BLaER1 treated with 17β-estradiol and CSF1 and Interleukin-3, amounts not matched to agents 10 nM and 100 nM (cell line): ENCODE data around the gene PER2.

ENCODE experiments used
- H3K27ac ChIP-seq, 11 experiments: shearing (Covaris generic); formaldehyde crosslinking; 2 replicates each; pipeline ENCODE4 v1.8.1; 2022
- H3K27me3 ChIP-seq, 11 experiments: shearing (Covaris generic); formaldehyde crosslinking; 2 replicates each; pipeline ENCODE4 v1.8.1; 2022
- H3K36me3 ChIP-seq, 11 experiments: shearing (Covaris generic); formaldehyde crosslinking; 2 replicates each; pipeline ENCODE4 v1.8.1; 2022
- H3K4me1 ChIP-seq, 10 experiments: shearing (Covaris generic); formaldehyde crosslinking; 2 replicates each; pipeline ENCODE4 v1.8.1; 2022
- H3K4me2 ChIP-seq, 11 experiments: shearing (Covaris generic); formaldehyde crosslinking; 2 replicates each; pipeline ENCODE4 v1.8.1; 2022
- H3K4me3 ChIP-seq, 10 experiments: shearing (Covaris generic); formaldehyde crosslinking; 2 replicates each; pipeline ENCODE4 v1.8.1; 2022
- H3K9ac ChIP-seq, 11 experiments: shearing (Covaris generic); formaldehyde crosslinking; 2 replicates each; pipeline ENCODE4 v1.8.1; 2022
- H3K9me3 ChIP-seq, 11 experiments: shearing (Covaris generic); formaldehyde crosslinking; replicated peaks in 1 of 11; 2 replicates each; pipeline ENCODE4 v1.8.1; 2022
- H4K20me1 ChIP-seq, 11 experiments: shearing (Covaris generic); formaldehyde crosslinking; 2 replicates each; pipeline ENCODE4 v1.8.1; 2022
- Cebpa-rat ChIP-seq, 11 experiments: shearing (Covaris generic); IDR thresholded peaks; 2 replicates each; pipeline ENCODE4 v1.8.1; 2022

The PER2 gene

DNA sequence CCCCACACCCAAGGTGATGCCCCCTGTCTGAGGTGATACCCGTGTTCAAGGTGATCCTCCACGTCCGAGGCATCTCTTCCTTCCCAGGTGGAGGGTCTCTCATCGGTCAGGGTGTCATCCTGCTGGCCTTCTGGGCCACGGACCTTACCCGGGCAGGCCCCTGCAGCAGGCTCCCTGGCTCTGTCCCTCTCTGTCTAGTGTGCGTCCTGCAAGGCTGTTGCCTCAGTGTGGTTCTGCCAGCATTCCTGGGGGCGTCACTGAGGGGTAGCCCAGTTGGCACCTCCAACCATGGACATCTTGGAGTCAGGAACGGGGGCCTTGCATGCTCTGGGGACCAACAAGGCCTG, 5.6 kb upstream of the PER2 start:
- Histone ChIP-seq H3K27me3 (no peaks in the 10 kb centered on the region), H3K4me2 (no peak overlapping the region), H3K4me3 (no peak overlapping the region), H3K36me3 (no peaks in the 10 kb centered on the region), H3K9ac (no peak overlapping the region), H4K20me1 (no peaks in the 10 kb centered on the region; a peak in 1 of 22 replicates), H3K9me3 (no peaks in the 10 kb centered on the region), H3K4me1 (peaks cover 11 to 31% (median 23%) of the 10 kb centered on the region in 10 experiments), H3K27ac (no peak overlapping the region)
- TF ChIP-seq Cebpa-rat (IDR thresholded peaks at IDR 0.05) = no peak

DNA sequence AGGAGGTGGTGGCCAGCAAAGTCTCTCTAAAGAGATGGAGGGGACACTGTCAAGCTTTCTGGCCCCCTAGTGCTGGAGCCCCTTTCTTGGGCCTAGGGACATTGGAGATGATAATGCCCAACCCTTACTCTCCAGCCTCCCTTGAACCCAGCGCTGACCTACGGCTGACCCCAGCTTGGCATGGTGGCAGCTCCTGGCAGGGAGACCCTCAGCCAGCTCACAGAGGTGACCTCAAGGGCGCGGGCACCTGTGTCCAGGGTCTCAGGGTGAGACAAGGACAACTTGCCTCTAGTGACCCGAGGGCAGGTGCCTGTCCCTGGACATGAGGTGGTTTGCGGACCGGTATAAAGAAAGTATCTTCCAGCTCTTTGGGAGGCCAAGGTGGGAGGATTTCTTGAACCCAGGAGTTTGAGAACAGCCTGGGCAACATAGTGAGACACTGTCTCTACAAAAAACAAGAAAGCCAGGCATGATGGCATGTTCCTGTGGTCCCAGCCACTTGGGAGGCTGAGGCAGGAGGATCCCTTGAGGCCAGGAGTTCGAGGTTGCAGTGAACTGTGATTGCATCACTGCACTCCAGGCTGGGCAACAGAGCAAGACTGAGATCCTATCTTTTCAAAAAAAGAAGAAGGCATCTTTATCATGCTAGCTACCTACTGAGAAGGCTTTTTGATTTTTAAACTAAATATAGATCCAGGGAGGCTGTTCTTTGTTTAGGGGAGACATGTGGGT, 3.3 kb upstream of the PER2 start:
- Histone ChIP-seq H3K4me1 (peaks cover 23 to 43% (median 36%) of the 10 kb centered on the region in 10 experiments), H3K27ac (no peak overlapping the region), H4K20me1 (peaks cover 0 to 17% (median 15%) of the 10 kb centered on the region in 11 experiments; a peak in 19 of 22 replicates), H3K4me3 (no peak overlapping the region), H3K9ac (no peak overlapping the region), H3K36me3 (no peaks in the 10 kb centered on the region), H3K27me3 (no peaks in the 10 kb centered on the region), H3K4me2 (peak overlapping the region in 6 of 11 experiments; percentile 2 to 41 (median 12); a peak in 6 of 22 replicates), H3K9me3 (no peaks in the 10 kb centered on the region)
- TF ChIP-seq Cebpa-rat (IDR thresholded peaks at IDR 0.05) = peak in 1 of 11 experiments; percentile 55; a peak in 1 of 22 replicates

DNA sequence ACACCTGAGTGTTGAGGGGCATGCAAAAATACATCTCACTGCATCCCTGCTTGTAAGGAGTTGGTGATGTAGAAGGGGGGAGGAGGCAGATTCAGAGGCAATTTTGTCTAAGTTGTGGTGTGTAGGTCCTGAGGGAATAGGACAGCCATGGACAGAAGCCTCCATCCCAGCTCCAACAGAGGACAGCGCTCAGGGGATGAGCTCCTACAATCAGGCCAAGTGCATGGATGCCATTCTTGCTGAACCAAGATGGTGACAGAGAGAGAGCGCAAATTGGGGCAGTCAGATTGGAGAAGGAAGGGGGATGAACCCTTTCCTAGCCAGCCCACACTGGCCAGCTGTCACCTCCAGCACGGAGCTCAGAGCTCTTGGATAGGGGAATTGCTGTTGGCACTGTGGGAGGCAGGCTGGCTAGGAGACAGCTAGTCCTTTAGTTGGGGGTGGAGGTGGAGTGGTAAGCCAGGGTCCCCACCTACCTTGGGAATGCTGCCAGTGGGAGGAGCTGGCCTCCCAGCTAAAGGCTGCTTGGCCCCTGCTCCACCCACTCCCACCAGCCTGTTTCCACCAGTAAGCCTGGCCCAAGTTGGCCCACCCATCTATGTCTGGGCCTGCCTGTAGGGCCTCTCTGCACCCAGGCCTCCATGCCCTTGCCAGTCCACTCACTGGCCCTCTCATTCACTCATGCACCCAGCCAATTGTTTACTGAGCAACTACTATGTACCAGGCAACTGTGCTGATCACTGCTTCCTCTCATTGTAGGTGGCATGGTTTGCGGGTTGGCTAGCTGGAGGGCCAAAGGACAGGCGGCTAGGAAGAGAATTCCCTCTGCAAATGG, 2.5 kb upstream of the PER2 start:
- H3K9me3 ChIP-seq = no peaks in the 10 kb centered on the region
- no peak overlapping the region for H3K27ac ChIP-seq
- no peak for TF ChIP-seq Cebpa-rat (IDR thresholded peaks at IDR 0.05)
- H3K9ac ChIP-seq = no peak overlapping the region
- H3K27me3 ChIP-seq = no peaks in the 10 kb centered on the region
- H3K36me3 ChIP-seq = no peaks in the 10 kb centered on the region; a peak in 1 of 22 replicates
- H4K20me1 ChIP-seq = peaks cover 0 to 25% (median 22%) of the 10 kb centered on the region in 11 experiments; a peak in 19 of 22 replicates
- peak overlapping the region in 6 of 11 experiments; percentile 4 to 90 (median 88); a peak in 9 of 22 replicates for H3K4me2 ChIP-seq
- peaks cover 31 to 50% (median 44%) of the 10 kb centered on the region in 10 experiments for H3K4me1 ChIP-seq
- no peak overlapping the region for H3K4me3 ChIP-seq

DNA sequence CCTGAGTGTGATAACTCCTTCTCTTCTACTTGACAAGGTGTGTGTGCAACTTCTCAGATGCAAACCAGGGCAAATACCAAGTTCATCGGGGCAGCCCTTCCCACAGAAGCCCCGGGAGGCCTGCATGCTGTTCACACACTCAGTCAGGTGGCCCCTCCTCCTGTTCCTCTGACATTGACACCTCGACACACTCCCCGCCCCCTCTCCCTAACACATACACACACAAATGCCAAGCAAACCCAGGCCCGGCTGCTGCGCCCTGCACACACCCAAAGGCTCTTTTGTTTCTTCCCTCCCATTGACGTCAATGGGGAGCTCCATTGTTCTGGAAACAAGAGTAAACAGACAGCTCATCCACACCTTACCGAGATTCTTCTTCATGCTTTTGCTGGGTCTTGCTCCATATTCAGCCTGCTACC, 1.7 kb upstream of the PER2 start:
- peak overlapping the region in 8 of 11 experiments; percentile 83 to 93 (median 90); a peak in 13 of 22 replicates for H3K9ac ChIP-seq
- H3K27ac ChIP-seq = peak overlapping the region in 6 of 11 experiments; percentile 80 to 94 (median 90); a peak in 9 of 22 replicates
- H3K4me1 ChIP-seq = peaks cover 38 to 59% (median 52%) of the 10 kb centered on the region in 10 experiments

DNA sequence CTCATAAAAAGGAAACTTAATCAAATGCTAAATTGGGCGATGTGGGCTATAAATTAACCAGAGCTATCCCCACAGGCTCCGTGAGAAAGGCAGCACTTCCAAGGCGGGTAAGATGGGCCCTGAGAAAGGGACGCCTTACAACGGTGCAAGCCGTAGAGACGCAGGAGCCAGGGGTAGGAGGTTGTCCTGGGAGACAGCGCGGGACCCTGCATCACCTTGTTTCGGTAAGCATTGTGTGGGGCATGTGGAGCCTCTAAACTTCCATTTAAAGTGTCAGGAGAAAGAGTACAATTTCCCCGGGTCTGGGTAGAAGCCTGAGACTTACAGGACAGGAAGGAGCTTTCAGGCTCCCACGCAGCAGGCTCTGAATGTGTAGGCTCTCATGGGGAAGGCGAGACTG, 1.2 kb upstream of the PER2 start:
- Histone ChIP-seq H3K4me2 (peak overlapping the region; percentile 80 to 96 (median 90)), H3K9me3 (no peaks in the 10 kb centered on the region), H3K9ac (peak overlapping the region; percentile 83 to 98 (median 92); a peak in 21 of 22 replicates), H3K4me3 (peak overlapping the region; percentile 81 to 97 (median 88)), H3K27me3 (no peaks in the 10 kb centered on the region), H4K20me1 (peaks cover 0 to 39% (median 33%) of the 10 kb centered on the region in 11 experiments; a peak in 19 of 22 replicates), H3K36me3 (no peaks in the 10 kb centered on the region; a peak in 1 of 22 replicates), H3K4me1 (peaks cover 38 to 62% (median 55%) of the 10 kb centered on the region in 10 experiments), H3K27ac (peak overlapping the region in 10 of 11 experiments; percentile 80 to 97 (median 90); a peak in 20 of 22 replicates)
- TF ChIP-seq Cebpa-rat (IDR thresholded peaks at IDR 0.05) = no peak

More for the DNA sequence above, 1.7 kb upstream of the PER2 start:
- H3K27me3 ChIP-seq = no peaks in the 10 kb centered on the region
- no peaks in the 10 kb centered on the region; a peak in 1 of 22 replicates for H3K36me3 ChIP-seq
- TF ChIP-seq Cebpa-rat (IDR thresholded peaks at IDR 0.05) = no peak
- peak overlapping the region in 6 of 10 experiments; percentile 87 to 97 (median 90); a peak in 6 of 20 replicates for H3K4me3 ChIP-seq
- H4K20me1 ChIP-seq = peaks cover 0 to 33% (median 30%) of the 10 kb centered on the region in 11 experiments; a peak in 19 of 22 replicates
- peak overlapping the region; percentile 80 to 96 (median 90); a peak in 21 of 22 replicates for H3K4me2 ChIP-seq
- no peaks in the 10 kb centered on the region for H3K9me3 ChIP-seq

DNA sequence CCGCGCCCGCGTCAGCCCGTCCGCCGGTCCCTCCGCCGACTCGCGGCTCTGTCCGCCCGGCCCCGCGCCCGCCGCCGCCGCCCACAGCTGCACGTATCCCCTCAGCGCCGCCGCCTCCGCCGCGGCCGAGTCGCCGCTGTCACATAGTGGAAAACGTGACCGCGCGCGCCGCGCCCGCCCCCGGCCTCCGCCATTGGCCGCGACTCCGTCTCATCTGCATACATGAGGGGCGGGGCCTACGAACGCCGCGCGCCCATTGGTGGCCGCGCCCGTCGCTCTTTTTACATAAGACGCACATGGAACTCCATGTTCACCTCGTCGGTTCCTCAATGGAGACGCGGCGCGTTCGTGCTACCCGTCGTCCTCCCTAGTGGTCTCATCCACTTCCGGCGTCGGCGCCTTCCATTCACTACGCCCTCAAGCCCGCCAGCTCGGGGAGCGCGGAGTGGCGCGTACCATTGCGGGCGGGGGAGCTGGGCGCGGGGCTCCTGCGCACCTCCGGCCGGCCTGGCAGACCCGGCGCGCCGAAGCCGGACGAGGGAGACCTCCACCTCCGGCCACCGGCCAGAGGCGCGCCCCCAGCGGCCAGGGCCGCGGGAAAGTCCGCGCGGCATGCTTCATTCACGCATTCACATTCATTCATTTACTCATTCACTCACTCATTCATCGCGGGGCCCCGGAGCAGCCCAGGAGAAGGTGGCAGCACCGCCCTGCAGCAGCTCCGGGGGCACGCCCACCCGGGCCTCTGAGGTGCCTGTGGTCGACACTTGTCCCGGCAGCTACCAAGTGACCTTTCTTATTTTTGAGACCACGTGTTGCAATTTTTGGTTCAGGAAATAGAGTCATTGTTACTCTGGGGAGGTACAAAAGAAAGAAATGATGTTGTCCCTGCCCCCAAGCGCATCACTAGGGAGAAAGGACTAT, 502 bp upstream of the PER2 start:
- H3K9ac ChIP-seq = peak overlapping the region; percentile 83 to 98 (median 92)
- H4K20me1 ChIP-seq = peaks cover 0 to 45% (median 40%) of the 10 kb centered on the region in 11 experiments; a peak in 19 of 22 replicates
- H3K9me3 ChIP-seq = no peaks in the 10 kb centered on the region
- H3K27me3 ChIP-seq = no peaks in the 10 kb centered on the region
- peak overlapping the region; percentile 80 to 97 (median 92) for H3K27ac ChIP-seq
- TF ChIP-seq Cebpa-rat (IDR thresholded peaks at IDR 0.05) = no peak
- H3K4me1 ChIP-seq = peaks cover 39 to 69% (median 61%) of the 10 kb centered on the region in 10 experiments
- H3K4me2 ChIP-seq = peak overlapping the region; percentile 86 to 99 (median 96)
- peak overlapping the region; percentile 81 to 97 (median 88) for H3K4me3 ChIP-seq
- no peaks in the 10 kb centered on the region; a peak in 1 of 22 replicates for H3K36me3 ChIP-seq

DNA sequence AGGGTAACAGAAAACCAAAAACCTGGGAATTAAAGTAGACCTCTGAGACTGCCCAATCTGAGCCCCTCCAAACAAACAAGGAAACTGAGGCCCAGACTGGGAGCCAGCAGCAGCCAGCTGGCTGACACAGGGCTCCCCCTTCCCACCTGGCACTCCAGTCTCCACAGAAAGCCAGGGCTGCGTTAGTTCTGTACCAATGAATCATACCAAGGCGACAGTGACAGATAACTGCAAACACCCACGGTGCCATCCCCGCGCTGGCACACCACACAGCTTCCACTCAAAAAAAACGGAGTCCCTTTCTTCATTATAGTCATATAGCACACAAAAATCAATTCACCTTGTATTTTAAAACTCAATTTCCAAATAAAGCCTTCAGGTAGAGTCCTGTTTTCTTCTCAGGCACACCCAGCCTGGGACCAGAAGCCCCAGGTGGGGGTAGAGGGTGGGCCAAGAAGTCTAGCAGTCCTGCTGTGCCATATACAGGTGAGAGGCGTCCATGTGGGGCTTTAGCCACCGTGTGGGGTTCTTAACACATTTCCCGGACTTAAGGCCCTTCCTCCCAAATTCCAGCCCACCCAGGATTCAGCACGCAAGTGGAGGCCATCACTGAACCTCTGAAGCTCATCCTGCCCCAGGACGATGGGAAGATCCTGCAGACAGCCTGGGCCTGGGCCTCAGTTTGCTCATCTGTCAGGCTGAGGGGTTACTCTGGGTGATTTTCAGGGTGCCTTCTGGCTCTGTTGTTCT, 1.2 kb downstream of the PER2 start:
- H3K4me1 ChIP-seq = peaks cover 57 to 85% (median 78%) of the 10 kb centered on the region in 10 experiments
- H3K27me3 ChIP-seq = no peaks in the 10 kb centered on the region
- peak overlapping the region; percentile 83 to 98 (median 92); a peak in 21 of 22 replicates for H3K9ac ChIP-seq
- peak overlapping the region; percentile 86 to 99 (median 96) for H3K4me2 ChIP-seq
- peak overlapping the region; percentile 81 to 97 (median 88) for H3K4me3 ChIP-seq
- H3K36me3 ChIP-seq = no peaks in the 10 kb centered on the region; a peak in 1 of 22 replicates
- H3K27ac ChIP-seq = peak overlapping the region in 10 of 11 experiments; percentile 2 to 97 (median 67); a peak in 14 of 22 replicates
- H3K9me3 ChIP-seq = no peaks in the 10 kb centered on the region
- TF ChIP-seq Cebpa-rat (IDR thresholded peaks at IDR 0.05) = no peak
- peaks cover 14 to 63% (median 57%) of the 10 kb centered on the region in 11 experiments; a peak in 21 of 22 replicates for H4K20me1 ChIP-seq
